HG03558 (cell line): ENCODE data around the gene IDUA.

ENCODE experiments used
- ATAC-seq: cut with Tn5 transposase; IDR thresholded peaks from one replicate; pipeline ENCODE4 v1.9.1; 2021; ENCODE audit warnings: moderate number of reproducible peaks; ENCODE audit not compliant: unreplicated experiment; ENCODE audit errors: extremely low read depth

Gene IDUA

DNA sequence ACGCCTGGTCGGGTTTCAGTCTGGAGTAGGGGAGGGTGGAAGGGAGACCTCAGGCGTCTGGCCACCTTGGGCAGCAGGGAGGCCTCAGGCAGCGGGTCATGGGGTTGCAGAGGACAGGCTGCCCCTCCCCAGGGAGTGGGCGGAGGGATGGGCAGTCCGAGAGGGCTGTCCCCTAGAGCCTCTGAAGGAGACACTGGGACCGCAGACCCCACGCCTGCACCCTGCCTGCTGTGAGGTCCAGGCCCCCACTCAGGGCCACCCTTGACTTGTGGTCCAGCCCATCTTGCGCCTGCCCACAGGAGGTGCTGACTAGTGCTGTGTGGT, 41.0 kb downstream of the IDUA start:
- no peak for ATAC-seq

- no peak for ATAC-seq
These were observed 41.9 kb downstream of the IDUA start for GRCh38 chr4:1028574-1029220.

- no peak for ATAC-seq
These were observed 42.7 kb downstream of the IDUA start for GRCh38 chr4:1029529-1029928.

- no peak for ATAC-seq
These were observed 43.2 kb downstream of the IDUA start for GRCh38 chr4:1030031-1030430.

- ATAC-seq, result no peak
These were observed 43.7 kb downstream of the IDUA start for GRCh38 chr4:1030559-1030958.

DNA sequence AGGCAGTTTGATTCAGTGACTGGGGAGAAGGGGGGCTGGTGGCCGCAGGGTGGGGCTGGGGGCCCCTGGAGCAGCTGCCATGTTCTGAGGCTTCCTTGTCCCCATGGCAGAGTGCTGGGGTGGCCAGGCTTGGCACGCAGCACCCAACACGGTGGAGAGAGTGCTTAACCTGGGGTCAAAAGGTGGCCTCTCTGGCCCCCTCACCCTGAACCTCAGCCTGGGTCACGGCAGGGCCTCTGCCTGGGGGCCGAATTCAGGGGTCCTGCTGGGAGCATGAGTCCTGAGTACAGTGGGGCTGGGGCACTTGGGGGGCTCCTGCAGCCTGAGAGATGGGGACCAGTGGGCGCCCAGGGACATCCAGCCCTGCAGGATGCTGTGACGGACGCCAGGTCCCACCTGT, 44.5 kb downstream of the IDUA start:
- ATAC-seq, result no peak

GRCh38 chr4:1031956-1032795, 45.3 kb downstream of the IDUA start:
- ATAC-seq, result no peak

GRCh38 chr4:1032861-1033260, 46.0 kb downstream of the IDUA start:
- ATAC-seq, result no peak

DNA sequence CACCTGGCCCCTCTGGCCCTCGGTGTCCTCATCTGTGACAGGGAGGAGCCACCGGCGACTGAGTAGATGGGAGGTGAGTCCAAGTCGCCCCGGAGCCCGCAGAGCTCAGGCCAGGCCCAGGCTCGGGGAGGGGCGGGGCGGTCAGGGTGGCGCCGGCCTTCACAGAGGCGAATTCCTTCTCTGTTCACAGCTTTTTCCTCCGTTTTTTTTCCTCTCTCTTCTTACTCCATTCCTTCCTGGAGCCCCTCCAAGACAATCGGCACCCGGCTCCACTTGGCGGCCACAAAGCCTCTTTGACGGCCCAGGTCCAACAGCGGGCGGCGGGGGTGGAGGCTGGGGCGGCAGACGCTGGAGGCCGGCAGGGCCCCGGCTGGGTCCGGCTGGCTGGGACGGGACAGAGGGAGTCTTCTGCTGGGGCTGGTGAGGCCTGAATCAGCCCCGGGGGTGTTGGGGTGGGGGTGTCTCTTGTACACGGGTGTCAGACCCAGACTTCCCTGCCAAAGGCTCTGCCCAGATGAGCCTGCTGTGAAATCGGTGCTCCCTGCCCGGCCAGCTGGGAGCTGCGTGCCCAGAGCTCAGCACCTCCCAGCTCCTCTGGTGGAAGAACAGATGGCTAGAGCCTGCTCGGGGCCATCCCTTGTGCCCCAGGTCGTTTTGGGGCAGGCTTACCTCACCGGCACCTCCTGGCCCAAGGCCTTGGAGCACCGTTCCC, 47.2 kb downstream of the IDUA start:
- no peak for ATAC-seq

DNA sequence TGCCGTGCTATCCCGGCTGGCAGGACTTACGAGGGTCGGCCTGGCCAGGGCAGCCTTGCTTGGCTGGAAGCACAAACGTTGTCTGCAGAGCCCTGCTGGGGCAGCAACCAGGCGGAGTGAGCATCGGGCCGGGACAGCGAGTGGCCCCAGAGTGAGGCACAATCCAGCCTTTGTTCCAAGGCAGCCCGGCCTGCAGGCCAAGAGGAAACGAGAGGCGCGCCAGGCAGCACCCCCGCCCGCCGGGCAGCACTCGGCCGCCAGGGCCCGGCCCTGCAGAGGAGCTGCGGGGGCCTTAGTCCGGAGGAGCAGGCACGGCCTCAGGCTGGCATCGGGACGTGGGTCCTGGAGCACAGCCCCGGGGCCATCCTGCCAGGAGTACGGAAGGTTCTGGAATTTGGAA, 48.7 kb downstream of the IDUA start:
- ATAC-seq, result no peak

DNA sequence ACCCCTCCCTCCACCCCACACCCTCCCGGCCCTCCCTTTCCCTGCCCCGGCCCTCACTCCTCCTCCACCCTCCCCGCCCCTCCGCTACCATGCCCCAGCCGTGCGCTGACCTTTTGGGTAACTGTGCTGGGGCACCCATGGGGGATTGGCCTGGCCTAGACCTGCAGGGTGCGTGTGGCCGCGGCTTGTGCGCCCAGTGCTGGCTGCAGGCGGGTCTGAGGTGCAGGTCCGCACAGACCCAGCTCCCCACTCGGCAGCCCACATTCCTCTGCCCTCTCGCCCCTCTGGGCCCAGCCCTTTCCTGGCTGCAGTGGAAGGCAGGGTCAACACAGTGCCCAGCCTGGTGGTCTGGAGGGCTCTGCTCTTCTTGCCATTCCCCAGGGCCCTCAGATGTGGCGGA, 49.3 kb downstream of the IDUA start:
- ATAC-seq, result no peak

GRCh38 chr4:1036976-1037810, 50.3 kb downstream of the IDUA start:
- ATAC-seq, result no peak

- no peak for ATAC-seq
These were observed 52.2 kb downstream of the IDUA start for GRCh38 chr4:1038948-1039492.

GRCh38 chr4:1039493-1040343, 52.9 kb downstream of the IDUA start:
- no peak for ATAC-seq

- ATAC-seq, result no peak
These were observed 53.7 kb downstream of the IDUA start for GRCh38 chr4:1040344-1041146.

DNA sequence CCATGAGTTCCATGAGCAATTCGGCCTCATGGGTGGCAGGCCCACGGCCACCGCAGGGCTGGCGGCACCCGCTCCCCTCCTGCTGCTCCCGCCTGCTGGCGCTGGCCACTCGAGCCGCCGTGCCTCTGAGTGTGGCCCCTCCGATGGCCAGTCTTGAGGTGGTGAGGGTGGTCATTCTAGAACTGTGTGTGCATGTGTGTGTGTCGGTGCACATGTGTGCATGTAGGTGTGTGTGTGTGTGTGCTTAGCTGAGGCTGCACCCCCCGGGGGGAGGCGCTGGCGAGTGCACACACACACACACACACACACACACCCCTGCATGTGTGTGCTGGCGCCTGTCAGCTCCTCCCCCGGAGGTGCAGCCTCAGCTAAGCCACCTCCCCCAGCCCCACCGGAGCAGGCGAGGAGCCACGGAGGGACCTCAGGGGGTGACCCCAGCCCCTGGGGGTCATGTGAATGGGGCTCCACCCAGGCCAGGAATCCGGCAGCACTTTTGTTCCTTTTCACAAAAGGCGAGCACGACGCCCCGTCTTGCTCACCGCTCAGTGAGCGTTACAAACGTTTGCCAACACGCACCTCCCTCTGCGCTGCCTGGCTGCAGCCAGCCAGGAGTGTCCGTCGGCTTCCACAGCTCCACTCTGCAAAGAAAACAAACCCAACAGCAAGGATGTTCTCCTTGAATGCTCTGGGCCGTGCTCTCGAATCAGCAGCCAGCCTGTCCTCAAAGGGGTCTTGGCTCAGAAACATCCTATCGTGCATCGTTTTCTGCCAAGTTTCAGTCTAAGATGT, 54.5 kb downstream of the IDUA start:
- no peak for ATAC-seq

DNA sequence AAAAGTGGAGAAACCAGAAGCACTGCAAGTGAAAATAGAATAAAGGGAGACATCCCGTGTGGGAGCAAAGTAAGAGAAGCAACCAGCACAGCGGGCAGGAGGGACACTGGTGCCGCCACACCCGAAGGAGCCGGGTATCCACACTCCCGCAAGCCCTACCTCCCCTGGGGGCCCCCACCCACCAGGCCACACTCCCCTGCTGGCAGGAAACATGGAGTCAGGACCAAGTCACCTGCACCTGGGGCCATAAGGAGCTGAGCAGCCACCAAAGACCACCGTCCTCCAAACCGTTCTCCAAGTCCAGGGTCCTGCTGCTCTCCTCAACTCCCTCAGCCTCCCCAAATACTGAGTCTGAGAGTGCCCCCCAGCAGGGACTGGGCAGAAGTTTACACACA, 55.1 kb downstream of the IDUA start:
- ATAC-seq, result no peak
